K562 (cell line): ENCODE data around the gene STAT6. TPM values are rescaled to one million over a fixed set of nuclear protein-coding genes. Genes with fewer than 3 reads are reported as not detected.

Experiments used
- ATAC-seq: fragments of 200-7000 bp; cut with Tn5 transposase; 3 replicates; pipeline ENCODE4 v1.9.1; 2020; ENCODE audit warnings: moderate library complexity
- BruUV-seq: library from RNA; stranded (reverse); fragments of 400-500 nt; replicated peaks from 2 replicates; lab custom pipeline; 2021; lab: Mats Ljungman, UMichigan
- CTCF ChIA-PET: fragments of 300-600 bp; formaldehyde crosslinking; extraction: SDS; loops from one replicate; lab custom pipeline; 2021; ENCODE audit warnings: low intra/inter-chr PET ratio; lab: Yijun Ruan, JAX
- POLR2A ChIA-PET: fragments of 300-600, 350-650 bp; sonication (Branson Sonifier 250); formaldehyde crosslinking; extraction: SDS; loops from one replicate; lab custom pipeline; 2021; ENCODE audit warnings: antibody characterized with exemption, inconsistent platforms; lab: Yijun Ruan, JAX
- DNase-seq, 4 experiments: peaks; one replicate each; pipeline versions ENCODE4 v3.0.0 to v3.0.0-alpha.2; 2011 to 2018; ENCODE audit warnings: low spot score in 3 of 4, mixed read lengths in 3 of 4; ENCODE audit errors: extremely low read depth in 1 of 4
- FAIRE-seq: peaks from 2 replicates; lab custom pipeline; 2011; peaks lifted over from hg19 to GRCh38; lab: Jason Lieb, UNC
- H2AFZ ChIP-seq: 2 replicates; pipeline ENCODE4 v1.6.0; 2011; ENCODE audit warnings: low read depth, low read length, control low read depth, inconsistent platforms
- H3K27ac ChIP-seq: fragments of 200-600 bp; 3 replicates; pipeline ENCODE4 v1.8.0; 2011; ENCODE audit warnings: low read depth, mild to moderate bottlenecking, control low read depth, inconsistent platforms, low read length, moderate library complexity, mixed read lengths; ENCODE audit errors: extremely low read depth
- H3K27me3 ChIP-seq, 2 experiments: fragments of 300-600 bp in 1 of 2; 2 replicates in 1 of 2; 3 replicates in 1 of 2; pipeline versions ENCODE4 v1.6.0 to v1.8.0; 2011; ENCODE audit warnings: inconsistent platforms in 2 of 2, low read length in 2 of 2, mild to moderate bottlenecking in 1 of 2, mixed read lengths in 1 of 2, moderate library complexity in 1 of 2; ENCODE audit not compliant: control insufficient read depth in 2 of 2, insufficient read depth in 2 of 2
- H3K36me3 ChIP-seq: fragments of 300-600 bp; 3 replicates; pipeline ENCODE4 v1.8.0; 2011; ENCODE audit warnings: mild to moderate bottlenecking, low read length, inconsistent platforms; ENCODE audit not compliant: control insufficient read depth, insufficient read depth
- H3K4me1 ChIP-seq, 2 experiments: fragments of 200-600 bp in 1 of 2; replicated peaks in 1 of 2; 2 replicates in 1 of 2; 3 replicates in 1 of 2; pipeline versions ENCODE4 v1.5.1 to v1.8.0; 2011; ENCODE audit warnings: inconsistent platforms in 2 of 2, low read length in 2 of 2, mild to moderate bottlenecking in 1 of 2, mixed read lengths in 1 of 2, moderate library complexity in 1 of 2; ENCODE audit not compliant: control insufficient read depth in 2 of 2, insufficient read depth in 2 of 2
- H3K4me2 ChIP-seq: 2 replicates; pipeline ENCODE4 v1.6.1; 2011; ENCODE audit warnings: low read length, control low read depth, inconsistent platforms, mixed read lengths; ENCODE audit not compliant: insufficient read depth
- H3K4me3 ChIP-seq: fragments of 200-600 bp; sonication (generic), shearing (Covaris generic); 2 replicates; pipeline ENCODE4 v1.5.1; 2016; ENCODE audit warnings: control low read depth, inconsistent platforms
- H3K79me2 ChIP-seq: fragments of 200-600 bp; 3 replicates; pipeline ENCODE4 v1.8.0; 2011; ENCODE audit warnings: low read length, inconsistent platforms; ENCODE audit not compliant: control insufficient read depth, insufficient read depth
- H3K9ac ChIP-seq, 2 experiments: 2 replicates each; pipeline versions ENCODE4 v1.6.0 to v1.6.1; 2011; ENCODE audit warnings: low read depth in 2 of 2, low read length in 2 of 2, control low read depth in 1 of 2, inconsistent platforms in 1 of 2, mild to moderate bottlenecking in 1 of 2, mixed read lengths in 1 of 2; ENCODE audit not compliant: insufficient read depth in 1 of 2
- H3K9me1 ChIP-seq: one replicate; pipeline ENCODE4 v1.6.0; 2011; ENCODE audit warnings: inconsistent platforms, mild to moderate bottlenecking, low read length, moderate library complexity; ENCODE audit not compliant: control insufficient read depth, insufficient read depth
- H3K9me3 ChIP-seq: replicated peaks from 2 replicates; pipeline ENCODE4 v1.5.1; 2011; ENCODE audit warnings: low read depth, low read length, inconsistent platforms; ENCODE audit not compliant: control insufficient read depth, insufficient read depth
- H4K20me1 ChIP-seq: replicated peaks from 2 replicates; pipeline ENCODE4 v1.6.1; 2011; ENCODE audit warnings: low read length, inconsistent platforms, mixed read lengths; ENCODE audit not compliant: control insufficient read depth, insufficient read depth
- MEIS2 ChIP-seq: fragments of 450-650 bp; IDR thresholded peaks from 2 replicates; pipeline ENCODE4 v1.6.1; 2014; ENCODE audit warnings: mild to moderate bottlenecking; ENCODE audit not compliant: partially characterized antibody
- NONO ChIP-seq, 2 experiments: fragments of 200-400 bp in 1 of 2; fragments of 450-650 bp in 1 of 2; formaldehyde crosslinking in 1 of 2; IDR thresholded peaks; 2 replicates each; pipeline ENCODE4 v1.6.1; 2017; ENCODE audit warnings: low read depth in 2 of 2, mild to moderate bottlenecking in 2 of 2, moderate library complexity in 2 of 2, low read length in 1 of 2
- WGBS: fragments of 100-300 bp; shearing (Covaris generic); methylation state at CpG from one replicate; pipeline ENCODE4 v1.1.6; 2016; ENCODE audit warnings: low coverage, mixed read lengths; ENCODE audit not compliant: insufficient coverage; ENCODE audit errors: missing lambda C conversion rate; 5-methylcytosine and 5-hydroxymethylcytosine counted together
- in situ Hi-C: fragments of 300-500 bp; cut with MboI; formaldehyde crosslinking; loops from 4 replicates; pipeline ENCODE4 v1.15.0; 2018; ENCODE audit warnings: inconsistent platforms, mixed read lengths
- intact Hi-C: fragments of 100-400 bp; cut with micrococcal nuclease; formaldehyde crosslinking; loops from 2 replicates; pipeline ENCODE4 v1.14.2; 2022
- polyA plus RNA-seq, 8 experiments: library from polyadenylated mRNA; depleted of rRNA in 4 of 8; stranded (reverse) in 5 of 8; unstranded in 3 of 8; fragments of >200 nt; fragmentation: Nextera tagmentation in 2 of 8; fragmentation: Illumina TruSeq in 1 of 8; extraction: Ambion mirVana in 2 of 8; extraction: Trizol in 1 of 8; gene quantifications; 2 replicates each; pipeline versions ENCODE4 v1.2.1 to v1.2.3, GENCODE V29; 2011 to 2014; ENCODE audit warnings: inconsistent platforms in 1 of 8, missing spikeins in 1 of 8
- total RNA-seq, 7 experiments: library from RNA; depleted of rRNA in 6 of 7; stranded (reverse); fragments of >200 nt in 6 of 7; fragmentation: Illumina TruSeq in 2 of 7; extraction: Trizol in 2 of 7; gene quantifications; 2 replicates each; pipeline versions ENCODE4 v1.2.1 to v1.2.3, GENCODE V29; 2011 to 2021; ENCODE audit warnings: low replicate concordance in 1 of 7
- TF ChIP-seq, protein P1 (sequence below), 2 experiments: IDR thresholded peaks in 1 of 2; conservative IDR thresholded peaks in 1 of 2; 2 replicates each; pipeline ENCODE4 v1.6.1; 2016; ENCODE audit warnings: low read depth in 2 of 2, mild to moderate bottlenecking in 1 of 2, missing compliant biosample characterization in 1 of 2, missing genetic modification characterization in 1 of 2, moderate library complexity in 1 of 2
- TF ChIP-seq, protein P2 (sequence below): fragments of 450-650 bp; IDR thresholded peaks from 2 replicates; pipeline ENCODE4 v1.6.1; 2016
- TF ChIP-seq, protein P3 (sequence below): sonication (generic); IDR thresholded peaks from 2 replicates; pipeline ENCODE4 v1.6.1; 2016

STAT6 gene
- total and polyA plus RNA-seq, 9 of the 15 experiments (the other 6 are each of a cell fraction or from before 2014, with no cell fraction given): 2.4 to 49.5 (median 26.5) TPM

DNA sequence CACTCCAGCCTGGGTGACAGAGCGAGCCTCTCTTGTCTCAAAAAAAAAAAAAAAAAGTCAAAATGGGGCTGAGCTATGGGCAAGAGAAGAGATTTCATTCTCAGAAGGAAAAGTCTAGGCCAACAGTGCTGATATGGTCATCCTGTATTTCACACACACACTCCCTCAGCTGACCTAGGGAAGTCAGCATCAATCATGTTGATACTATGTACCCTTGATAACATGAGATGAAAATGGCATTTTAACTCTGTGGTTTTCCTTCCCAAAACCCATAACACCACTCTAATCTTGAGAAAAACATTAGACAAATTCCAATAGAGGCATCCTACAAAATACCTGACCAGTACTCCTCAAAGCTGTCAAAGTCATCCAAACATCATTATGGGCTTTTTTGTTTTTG, 30.3 kb downstream of the STAT6 start:
- no peak for DNase-seq
- WGBS: 67% methylated on average over 1 of the region's 1 CpG
- Histone ChIP-seq H3K27me3 (no peaks in the 10 kb centered on the region), H3K9me1 (no peaks in the 10 kb centered on the region), H3K4me3 (no peak overlapping the region), H3K4me1 (peaks cover 18 to 21% of the 10 kb centered on the region in 2 experiments), H3K36me3 (peaks cover 7% of the 10 kb centered on the region; the same call in 1 of the 3 replicates), H3K79me2 (peaks cover 26% of the 10 kb centered on the region), H3K9ac (no peak overlapping the region), H3K4me2 (no peak overlapping the region), H4K20me1 (no peaks in the 10 kb centered on the region), H3K9me3 (no peaks in the 10 kb centered on the region), H3K27ac (no peak overlapping the region), H2AFZ (no peak overlapping the region)
- FAIRE-seq: no peak
- no peak for ATAC-seq
- TF ChIP-seq, protein P1, sequence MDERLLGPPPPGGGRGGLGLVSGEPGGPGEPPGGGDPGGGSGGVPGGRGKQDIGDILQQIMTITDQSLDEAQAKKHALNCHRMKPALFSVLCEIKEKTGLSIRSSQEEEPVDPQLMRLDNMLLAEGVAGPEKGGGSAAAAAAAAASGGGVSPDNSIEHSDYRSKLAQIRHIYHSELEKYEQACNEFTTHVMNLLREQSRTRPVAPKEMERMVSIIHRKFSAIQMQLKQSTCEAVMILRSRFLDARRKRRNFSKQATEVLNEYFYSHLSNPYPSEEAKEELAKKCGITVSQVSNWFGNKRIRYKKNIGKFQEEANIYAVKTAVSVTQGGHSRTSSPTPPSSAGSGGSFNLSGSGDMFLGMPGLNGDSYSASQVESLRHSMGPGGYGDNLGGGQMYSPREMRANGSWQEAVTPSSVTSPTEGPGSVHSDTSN (CRISPR knock-in tag; IDR thresholded peaks at IDR 0.05; ENCODE audit: low read depth): no peak
- TF ChIP-seq, protein P1 (tag; conservative IDR thresholded peaks at IDR 0.05; ENCODE audit: low read depth): peak; percentile 68
- TF ChIP-seq MEIS2 (peak; percentile 77), NONO (IDR thresholded peaks at IDR 0.05; ENCODE audit: low read depth in 2 of 2, low read length in 1 of 2) (no peak)
- TF ChIP-seq, protein P2, sequence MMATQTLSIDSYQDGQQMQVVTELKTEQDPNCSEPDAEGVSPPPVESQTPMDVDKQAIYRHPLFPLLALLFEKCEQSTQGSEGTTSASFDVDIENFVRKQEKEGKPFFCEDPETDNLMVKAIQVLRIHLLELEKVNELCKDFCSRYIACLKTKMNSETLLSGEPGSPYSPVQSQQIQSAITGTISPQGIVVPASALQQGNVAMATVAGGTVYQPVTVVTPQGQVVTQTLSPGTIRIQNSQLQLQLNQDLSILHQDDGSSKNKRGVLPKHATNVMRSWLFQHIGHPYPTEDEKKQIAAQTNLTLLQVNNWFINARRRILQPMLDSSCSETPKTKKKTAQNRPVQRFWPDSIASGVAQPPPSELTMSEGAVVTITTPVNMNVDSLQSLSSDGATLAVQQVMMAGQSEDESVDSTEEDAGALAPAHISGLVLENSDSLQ: peak; percentile 51
- TF ChIP-seq, protein P3, sequence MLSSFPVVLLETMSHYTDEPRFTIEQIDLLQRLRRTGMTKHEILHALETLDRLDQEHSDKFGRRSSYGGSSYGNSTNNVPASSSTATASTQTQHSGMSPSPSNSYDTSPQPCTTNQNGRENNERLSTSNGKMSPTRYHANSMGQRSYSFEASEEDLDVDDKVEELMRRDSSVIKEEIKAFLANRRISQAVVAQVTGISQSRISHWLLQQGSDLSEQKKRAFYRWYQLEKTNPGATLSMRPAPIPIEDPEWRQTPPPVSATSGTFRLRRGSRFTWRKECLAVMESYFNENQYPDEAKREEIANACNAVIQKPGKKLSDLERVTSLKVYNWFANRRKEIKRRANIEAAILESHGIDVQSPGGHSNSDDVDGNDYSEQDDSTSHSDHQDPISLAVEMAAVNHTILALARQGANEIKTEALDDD: no peak
- BruUV-seq: no TSS peak
- intact Hi-C loops: loop anchor here (10.0 kb wide), 1 partner anchor 446 kb away; the partner anchor contains the start of gene BAZ2A
- ChIA-PET CTCF (no interaction called here), POLR2A (interaction anchor here (0.7 to 3.6 kb wide), 4 partner anchors 9 to 22 kb away, joined by 3 to 44 read pairs (median 4); partner anchors contain the start of gene NAB2)
- in situ Hi-C loops: no loop called here
